Measurements from ENCODE around the gene CGREF1.

- TF ChIP-seq POLR2A (IDR thresholded peaks at IDR 0.05) (no peak), CTCF (IDR thresholded peaks at IDR 0.05) (no peak)
Measured at GRCh38 chr2:27117995-27118524, 868 bp downstream of the CGREF1 start.

All from heart left ventricle (tissue), 13 donors.